ENCODE measurements around the gene UBE2R2. TPM values are rescaled to one million over a fixed set of nuclear protein-coding genes. Genes with fewer than 3 reads are reported as not detected.

UBE2R2 gene
- total RNA-seq, 1 donor from 2014 or later: 88.0 TPM

DNA sequence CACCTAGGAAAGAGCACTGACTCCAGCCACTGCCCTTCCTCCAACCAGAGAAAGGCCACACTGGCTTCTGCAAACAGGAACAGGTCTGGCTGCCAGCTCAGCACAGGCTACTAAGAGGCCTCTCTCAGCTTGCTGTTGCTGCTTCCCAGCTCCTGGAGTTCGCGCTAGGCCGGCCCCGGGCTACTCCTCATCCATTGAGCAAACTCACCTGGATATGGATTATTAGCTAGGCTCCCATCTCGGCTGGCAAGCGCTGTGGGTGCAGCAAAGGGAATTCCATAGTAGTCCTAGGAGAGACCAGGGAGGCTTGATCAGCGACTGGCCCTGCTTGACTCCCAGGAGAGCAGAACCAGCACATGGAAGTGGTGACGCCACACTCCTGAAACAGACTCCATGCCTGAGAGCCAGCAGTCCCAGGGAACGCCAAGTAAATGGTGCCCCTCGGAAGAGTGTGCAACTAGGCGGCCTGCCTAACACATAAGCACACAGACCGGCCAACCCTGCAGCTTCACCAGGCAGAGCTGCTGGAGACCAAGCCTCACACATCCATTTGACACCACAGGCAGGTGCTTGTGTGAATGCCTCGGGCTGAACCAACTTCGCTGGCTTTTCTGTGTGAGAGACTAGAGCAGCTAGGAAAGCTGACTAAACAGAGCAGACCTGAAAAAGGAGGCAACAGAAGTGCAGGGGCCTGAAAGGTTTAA lies 107.2 kb downstream of the UBE2R2 start:
- DNase-seq (ENCODE audit: low read depth, low spot score): no peak
- H3K4me1 Mint-ChIP-seq: no peaks in the 10 kb centered on the region
- H3K27ac Mint-ChIP-seq (ENCODE audit: unreplicated experiment): no peak overlapping the region
- no peaks in the 10 kb centered on the region for H3K9me3 Mint-ChIP-seq
- H3K27me3 Mint-ChIP-seq (ENCODE audit: low read depth): no peaks in the 10 kb centered on the region
- peaks cover 18% of the 10 kb centered on the region for H3K36me3 Mint-ChIP-seq (ENCODE audit: low read depth)
- TF ChIP-seq, protein P1, sequence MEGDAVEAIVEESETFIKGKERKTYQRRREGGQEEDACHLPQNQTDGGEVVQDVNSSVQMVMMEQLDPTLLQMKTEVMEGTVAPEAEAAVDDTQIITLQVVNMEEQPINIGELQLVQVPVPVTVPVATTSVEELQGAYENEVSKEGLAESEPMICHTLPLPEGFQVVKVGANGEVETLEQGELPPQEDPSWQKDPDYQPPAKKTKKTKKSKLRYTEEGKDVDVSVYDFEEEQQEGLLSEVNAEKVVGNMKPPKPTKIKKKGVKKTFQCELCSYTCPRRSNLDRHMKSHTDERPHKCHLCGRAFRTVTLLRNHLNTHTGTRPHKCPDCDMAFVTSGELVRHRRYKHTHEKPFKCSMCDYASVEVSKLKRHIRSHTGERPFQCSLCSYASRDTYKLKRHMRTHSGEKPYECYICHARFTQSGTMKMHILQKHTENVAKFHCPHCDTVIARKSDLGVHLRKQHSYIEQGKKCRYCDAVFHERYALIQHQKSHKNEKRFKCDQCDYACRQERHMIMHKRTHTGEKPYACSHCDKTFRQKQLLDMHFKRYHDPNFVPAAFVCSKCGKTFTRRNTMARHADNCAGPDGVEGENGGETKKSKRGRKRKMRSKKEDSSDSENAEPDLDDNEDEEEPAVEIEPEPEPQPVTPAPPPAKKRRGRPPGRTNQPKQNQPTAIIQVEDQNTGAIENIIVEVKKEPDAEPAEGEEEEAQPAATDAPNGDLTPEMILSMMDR (conservative IDR thresholded peaks at IDR 0.05): no peak
- no peak overlapping the region for H3K4me3 Mint-ChIP-seq

DNA sequence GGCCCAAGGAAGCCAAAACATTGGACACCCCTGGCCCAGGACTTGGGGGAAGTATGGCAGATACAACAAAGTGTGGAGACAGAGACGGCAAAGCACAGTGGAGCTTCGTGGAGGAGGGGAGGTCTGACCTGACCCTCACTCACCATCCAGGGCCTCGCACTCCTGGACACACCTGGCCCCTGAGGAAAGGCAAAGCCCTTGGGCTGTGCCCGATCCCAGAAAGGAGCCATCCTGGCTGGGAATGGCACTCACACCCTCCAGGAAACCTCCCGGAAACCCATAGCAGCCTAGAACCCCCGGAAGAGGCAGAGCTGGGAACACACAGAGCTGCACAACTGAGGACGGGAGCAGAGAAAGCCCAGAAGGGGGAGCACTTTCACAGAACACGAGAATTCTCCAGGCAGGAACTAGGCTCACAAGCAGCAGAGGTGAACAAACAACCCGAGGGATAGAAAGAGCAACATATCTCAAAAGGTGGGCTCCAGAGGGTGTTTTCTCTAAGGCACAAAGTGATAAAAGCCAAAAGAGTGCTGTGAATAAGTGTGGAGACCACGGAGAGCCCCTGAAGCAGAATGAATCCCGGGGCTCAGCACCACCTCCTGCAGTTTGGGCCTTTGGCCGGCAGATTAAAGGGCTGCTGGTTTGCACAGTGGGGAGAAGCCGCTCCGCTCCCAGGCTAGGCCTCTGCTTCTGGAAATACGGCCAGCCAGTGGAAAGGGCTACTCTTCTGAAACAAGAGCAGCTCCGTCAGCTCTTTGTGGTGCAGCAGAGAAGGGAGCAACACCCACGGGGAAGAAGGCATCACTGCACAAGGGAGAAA lies 108.2 kb downstream of the UBE2R2 start:
- Mint-ChIP-seq H3K4me1 (no peaks in the 10 kb centered on the region), H3K27me3 (ENCODE audit: low read depth) (no peaks in the 10 kb centered on the region), H3K36me3 (ENCODE audit: low read depth) (peaks cover 15% of the 10 kb centered on the region), H3K27ac (ENCODE audit: unreplicated experiment) (peak overlapping the region; percentile 63), H3K9me3 (no peaks in the 10 kb centered on the region), H3K4me3 (peak overlapping the region; percentile 15)
- peak; percentile 59 for DNase-seq (ENCODE audit: low read depth, low spot score)
- TF ChIP-seq, protein P1 (conservative IDR thresholded peaks at IDR 0.05): peak; percentile 65

DNA sequence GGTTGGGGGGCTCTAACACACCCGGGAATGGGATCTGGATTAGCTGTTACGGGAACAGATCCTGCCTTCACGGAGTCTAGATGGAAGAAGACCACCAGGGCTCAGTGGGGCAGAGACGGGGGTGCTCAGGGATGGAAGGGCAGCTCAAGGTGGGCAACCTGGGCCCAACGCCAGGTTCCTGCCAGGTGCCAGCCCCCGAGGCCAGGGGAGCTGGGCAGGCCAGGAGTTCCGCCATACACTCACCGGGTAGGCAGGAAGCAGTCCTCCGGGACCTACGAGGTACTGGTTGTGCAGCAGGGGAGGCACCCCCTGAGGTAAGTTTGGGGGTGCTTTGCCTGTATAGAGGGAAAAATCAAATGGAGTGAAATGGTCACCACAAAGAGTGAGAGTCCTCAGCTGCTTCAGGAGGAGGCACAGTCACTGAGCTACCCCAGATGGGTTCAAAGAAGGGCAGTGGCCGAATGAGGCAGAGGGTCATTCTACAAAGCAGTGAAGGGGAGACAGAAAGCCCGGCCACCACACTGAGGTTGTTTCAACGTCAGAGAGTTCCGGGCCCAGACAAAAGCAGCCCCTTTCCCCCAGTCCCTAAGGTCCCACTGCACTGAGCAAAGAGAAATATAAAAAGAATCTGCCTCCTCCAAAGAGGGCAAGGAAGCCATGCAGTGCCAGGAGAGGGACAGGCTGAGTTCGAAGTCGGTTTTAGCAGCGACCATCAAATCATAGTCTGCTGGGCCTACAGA lies 110.0 kb downstream of the UBE2R2 start:
- Mint-ChIP-seq H3K9me3 (no peaks in the 10 kb centered on the region), H3K27ac (ENCODE audit: unreplicated experiment) (peak overlapping the region; percentile 60), H3K4me3 (peak overlapping the region; percentile 47), H3K27me3 (ENCODE audit: low read depth) (no peaks in the 10 kb centered on the region), H3K4me1 (no peaks in the 10 kb centered on the region), H3K36me3 (ENCODE audit: low read depth) (peaks cover 21% of the 10 kb centered on the region)
- no peak for DNase-seq (ENCODE audit: low read depth, low spot score)
- TF ChIP-seq, protein P1 (conservative IDR thresholded peaks at IDR 0.05): no peak

DNA sequence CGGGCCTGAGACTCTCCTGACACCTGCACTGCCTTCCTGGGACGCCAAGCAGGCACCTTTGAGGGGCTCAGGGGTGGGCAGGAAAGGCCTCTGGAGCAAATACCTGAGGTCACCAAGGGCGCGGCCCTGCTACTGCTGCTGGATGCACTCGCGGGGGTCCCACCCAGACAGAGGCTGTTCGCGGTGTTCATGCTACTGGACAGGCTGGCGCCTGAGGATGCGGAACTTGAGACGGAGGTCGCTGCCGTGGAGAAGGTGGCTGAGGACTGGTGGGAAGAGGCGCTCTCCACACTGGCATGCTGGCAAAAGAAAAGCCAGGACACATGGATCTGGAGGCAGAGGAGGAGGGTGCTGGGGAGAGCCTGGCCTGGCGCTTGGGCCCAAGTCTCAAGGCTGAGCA lies 110.7 kb downstream of the UBE2R2 start:
- Mint-ChIP-seq H3K4me3 (peak overlapping the region; percentile 56), H3K4me1 (no peaks in the 10 kb centered on the region), H3K27me3 (ENCODE audit: low read depth) (no peaks in the 10 kb centered on the region), H3K36me3 (ENCODE audit: low read depth) (peaks cover 23% of the 10 kb centered on the region), H3K27ac (ENCODE audit: unreplicated experiment) (peak overlapping the region; percentile 89), H3K9me3 (no peaks in the 10 kb centered on the region)
- no peak for DNase-seq (ENCODE audit: low read depth, low spot score)
- TF ChIP-seq, protein P1 (conservative IDR thresholded peaks at IDR 0.05): no peak

DNA sequence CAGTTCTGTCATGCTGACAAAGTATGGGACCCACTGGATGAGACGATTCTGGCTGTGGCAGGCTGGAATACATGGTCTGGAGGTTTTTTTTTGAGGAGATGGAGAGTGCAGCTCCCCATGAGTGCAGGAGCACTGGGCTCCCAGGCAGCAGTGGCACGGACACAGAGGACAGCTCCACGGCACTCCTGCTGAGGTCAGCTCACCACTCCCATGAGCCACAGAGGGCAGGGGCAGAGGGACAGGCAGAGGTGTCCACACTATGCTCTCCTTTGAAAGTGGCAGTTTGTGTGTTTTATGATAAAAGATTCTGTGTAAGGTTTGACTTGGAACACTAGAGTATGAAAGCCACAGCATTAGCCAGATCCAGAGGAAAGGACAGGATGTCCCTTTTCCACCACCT lies 114.4 kb downstream of the UBE2R2 start:
- TF ChIP-seq, protein P1 (conservative IDR thresholded peaks at IDR 0.05): no peak
- peaks cover 34% of the 10 kb centered on the region for H3K36me3 Mint-ChIP-seq (ENCODE audit: low read depth)
- H3K9me3 Mint-ChIP-seq: no peaks in the 10 kb centered on the region
- H3K4me1 Mint-ChIP-seq: no peaks in the 10 kb centered on the region
- DNase-seq (ENCODE audit: low read depth, low spot score): no peak
- H3K4me3 Mint-ChIP-seq: no peak overlapping the region
- H3K27ac Mint-ChIP-seq (ENCODE audit: unreplicated experiment): peak overlapping the region; percentile 63
- H3K27me3 Mint-ChIP-seq (ENCODE audit: low read depth): no peaks in the 10 kb centered on the region
